ENCODE results near the gene PHF14. TPM values are rescaled to one million over a fixed set of nuclear protein-coding genes. Genes with fewer than 3 reads are reported as not detected.
A peak's percentile ranks its signal among the peaks of the same experiment; 100 is the strongest.

Gene PHF14
- total RNA-seq, 1 experiment from 2014 or later, result 43.6 TPM

- DNase-seq (ENCODE audit: extremely low read depth, low read depth), result no peak
These were observed 230.0 kb downstream of the PHF14 start for GRCh38 chr7:11203683-11204082.

- DNase-seq (ENCODE audit: extremely low read depth, low read depth), result no peak
These were observed 232.7 kb downstream of the PHF14 start for GRCh38 chr7:11206177-11206899.

- no peak for DNase-seq (ENCODE audit: extremely low read depth, low read depth)
These were observed 233.9 kb downstream of the PHF14 start for GRCh38 chr7:11207565-11207964.

- DNase-seq (ENCODE audit: extremely low read depth, low read depth), result no peak
These were observed 235.3 kb downstream of the PHF14 start for GRCh38 chr7:11208883-11209465.

GRCh38 chr7:11210374-11210773, 236.7 kb downstream of the PHF14 start:
- DNase-seq (ENCODE audit: extremely low read depth, low read depth), result no peak

GRCh38 chr7:11212080-11212711, 238.5 kb downstream of the PHF14 start:
- DNase-seq (ENCODE audit: extremely low read depth, low read depth), result peak; percentile 80

- no peak for DNase-seq (ENCODE audit: extremely low read depth, low read depth)
These were observed 239.1 kb downstream of the PHF14 start for GRCh38 chr7:11212816-11213215.

GRCh38 chr7:11213266-11213665, 239.6 kb downstream of the PHF14 start:
- DNase-seq (ENCODE audit: extremely low read depth, low read depth), result no peak

- DNase-seq (ENCODE audit: extremely low read depth, low read depth), result no peak
These were observed 242.6 kb downstream of the PHF14 start for GRCh38 chr7:11216276-11216675.

GRCh38 chr7:11217848-11218565, 244.3 kb downstream of the PHF14 start:
- no peak for DNase-seq (ENCODE audit: extremely low read depth, low read depth)

All from NCI-H460 (cell line).